ENCODE data around the gene MMP24OS.

MMP24OS gene

DNA sequence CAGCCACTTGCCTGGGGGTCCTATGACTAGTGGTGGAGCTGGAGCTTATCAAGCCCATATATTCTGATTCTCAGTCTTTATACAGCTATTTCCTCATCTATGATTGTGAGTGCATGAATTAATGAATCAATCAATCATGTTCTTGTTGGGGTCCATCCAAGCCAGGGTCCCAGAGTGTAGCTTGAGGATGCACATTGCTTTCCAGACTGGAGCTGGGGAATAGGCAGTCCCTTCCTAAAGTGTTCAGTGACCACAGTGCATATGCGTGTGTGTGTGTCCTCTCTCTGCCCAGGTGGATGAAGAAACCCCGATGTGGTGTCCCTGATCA, 26.3 kb downstream of the MMP24OS start:
- no peak for DNase-seq (ENCODE audit: low read depth)

DNA sequence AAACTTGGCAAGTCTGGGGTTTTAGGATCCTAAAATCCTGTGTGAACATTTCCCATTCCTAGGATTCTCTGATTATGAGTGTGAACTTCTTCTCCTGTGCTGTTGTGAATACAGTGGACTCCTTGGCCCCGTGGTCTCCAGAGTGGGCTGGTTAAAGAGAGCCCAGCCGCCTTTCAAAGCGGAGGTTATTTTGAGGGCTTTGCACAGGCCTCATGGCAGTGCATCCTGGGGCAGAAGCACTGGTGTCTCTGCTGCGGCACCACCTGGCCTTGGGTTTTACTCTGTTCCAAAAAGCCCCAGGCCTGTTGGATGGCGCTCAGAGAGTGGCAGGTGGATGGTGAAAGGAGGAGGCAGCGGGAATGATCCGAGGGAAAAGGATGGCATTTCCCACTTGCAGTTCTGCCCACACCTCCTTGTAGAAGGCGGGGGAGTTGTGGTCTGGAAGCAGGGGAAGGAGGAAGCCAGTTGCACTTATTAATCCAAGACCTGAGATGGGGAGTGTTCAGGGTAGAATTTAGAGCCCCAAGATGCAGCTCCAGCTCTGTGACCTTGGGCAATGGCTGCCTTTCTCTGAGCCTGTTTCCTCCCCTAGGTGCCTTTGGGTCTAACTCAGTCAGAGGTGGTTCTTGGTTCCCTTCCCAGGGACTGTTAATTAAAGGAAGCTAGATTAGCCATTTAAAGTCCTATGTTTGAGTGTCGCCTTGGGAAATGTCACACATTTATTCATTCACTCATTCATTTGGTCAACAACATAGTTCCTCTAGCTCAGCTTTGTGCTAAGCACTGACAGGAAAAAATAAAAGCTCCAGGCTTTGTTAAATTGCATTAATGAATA, 29.1 kb downstream of the MMP24OS start:
- no peak for DNase-seq (ENCODE audit: low read depth)

DNA sequence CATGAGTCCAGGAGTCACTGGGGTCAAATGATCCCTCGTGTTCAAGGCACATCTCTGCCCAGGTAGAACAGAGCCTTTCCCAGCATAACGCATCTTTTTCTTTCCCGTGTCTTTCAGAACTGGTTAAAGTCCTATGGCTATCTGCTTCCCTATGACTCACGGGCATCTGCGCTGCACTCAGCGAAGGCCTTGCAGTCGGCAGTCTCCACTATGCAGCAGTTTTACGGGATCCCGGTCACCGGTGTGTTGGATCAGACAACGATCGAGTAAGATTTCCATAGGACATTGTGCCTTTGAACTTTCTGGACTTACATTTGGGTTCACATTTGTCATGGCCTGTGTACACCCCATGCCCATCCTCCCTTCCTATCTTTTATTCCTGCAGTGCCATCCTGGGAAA, 31.2 kb downstream of the MMP24OS start:
- no peak for DNase-seq (ENCODE audit: low read depth)

DNA sequence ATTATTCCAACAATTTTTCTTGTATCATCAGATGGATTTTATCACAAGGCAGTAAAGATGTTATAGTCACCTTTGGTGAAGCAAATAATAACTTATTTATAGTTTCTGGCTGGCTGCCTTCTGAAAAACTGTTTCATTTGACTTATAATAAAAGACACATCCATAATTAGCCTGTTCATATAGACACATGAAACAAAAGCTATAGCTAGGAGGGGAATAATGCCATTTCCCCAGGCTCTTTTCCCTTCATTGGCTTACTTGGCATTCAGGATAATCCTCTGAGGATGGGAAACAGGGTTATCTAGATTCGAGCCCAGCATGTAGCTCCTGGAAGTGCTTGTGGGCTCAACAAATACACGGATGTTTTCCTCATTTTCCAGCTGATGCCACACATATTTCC, 33.9 kb downstream of the MMP24OS start:
- DNase-seq (ENCODE audit: low read depth) = no peak

DNA sequence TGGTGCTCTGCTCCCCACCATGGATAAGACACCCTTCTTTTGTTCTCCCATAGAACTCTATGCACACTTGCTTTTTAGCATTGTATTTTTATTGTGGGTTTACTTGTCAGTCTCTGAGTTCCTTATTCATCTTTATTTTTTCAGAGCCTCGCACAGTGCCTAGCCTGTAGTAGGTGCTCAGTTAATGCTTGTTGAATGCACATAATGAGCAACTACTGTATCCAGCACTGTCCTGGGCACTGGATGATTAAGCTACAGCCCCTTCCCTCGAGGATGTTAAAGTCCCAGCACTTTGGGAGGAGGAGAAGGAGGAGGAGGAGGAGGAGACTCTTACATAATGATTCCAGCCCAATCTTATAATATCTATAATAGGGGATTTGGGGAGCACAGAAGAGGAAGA, 34.6 kb downstream of the MMP24OS start:
- DNase-seq (ENCODE audit: low read depth) = no peak

DNA sequence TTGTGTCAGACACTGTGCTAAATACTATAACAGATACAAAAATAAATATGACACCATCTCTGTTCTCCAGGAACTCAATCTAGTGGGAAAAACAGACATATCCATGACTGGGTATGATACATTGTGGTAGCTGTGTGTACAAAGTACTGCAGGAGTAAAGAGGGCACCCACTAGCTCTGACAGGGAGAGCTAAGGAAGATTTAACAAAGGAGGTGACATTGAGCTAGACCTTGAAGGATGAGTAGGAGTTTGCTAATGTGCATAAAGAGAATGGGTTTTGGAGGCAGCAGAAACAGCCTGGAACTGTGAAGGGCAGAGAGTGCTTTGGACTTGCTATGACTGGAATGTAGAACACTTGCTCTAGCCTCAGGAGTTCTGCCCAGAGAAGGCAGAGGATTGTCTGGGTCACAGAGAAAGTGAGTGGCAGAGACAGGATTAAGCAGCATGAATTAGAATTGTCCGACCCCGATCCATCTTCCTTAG, 37.1 kb downstream of the MMP24OS start:
- no peak for DNase-seq (ENCODE audit: low read depth)

DNA sequence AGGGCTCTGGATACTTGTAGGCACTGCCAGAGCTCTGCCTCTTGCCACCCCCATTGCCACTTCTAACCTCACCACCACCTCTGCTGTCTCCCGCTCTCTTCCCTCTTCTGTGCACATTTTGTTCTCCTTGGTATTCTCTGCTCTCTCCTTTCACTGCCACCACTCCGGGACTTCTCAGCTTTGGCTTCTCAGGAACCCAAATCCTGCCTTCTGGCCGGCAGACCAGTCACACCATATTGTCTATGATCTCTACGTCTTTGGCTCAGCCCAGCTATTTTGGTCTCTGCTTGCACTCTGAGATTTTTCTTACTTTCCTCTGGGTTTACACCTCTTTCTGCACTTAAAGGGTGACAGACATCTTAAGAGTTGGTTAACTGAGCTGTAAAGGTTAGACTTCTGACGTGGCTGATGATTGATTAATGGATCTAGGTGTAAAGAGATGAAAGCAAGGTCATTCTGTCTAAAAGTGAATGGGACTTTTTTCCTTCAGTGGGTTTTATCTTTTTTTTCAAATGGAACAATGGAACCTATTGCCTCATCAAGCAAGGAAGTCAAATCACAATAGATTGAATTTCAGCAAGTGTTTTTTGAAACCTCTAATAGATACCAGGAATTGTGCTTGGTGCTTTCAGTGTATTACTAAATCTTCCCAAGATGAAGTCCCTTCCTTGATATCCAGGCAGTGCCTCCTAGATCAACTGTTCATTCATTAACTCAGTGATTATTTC, 37.7 kb downstream of the MMP24OS start:
- DNase-seq (ENCODE audit: low read depth) = no peak

DNA sequence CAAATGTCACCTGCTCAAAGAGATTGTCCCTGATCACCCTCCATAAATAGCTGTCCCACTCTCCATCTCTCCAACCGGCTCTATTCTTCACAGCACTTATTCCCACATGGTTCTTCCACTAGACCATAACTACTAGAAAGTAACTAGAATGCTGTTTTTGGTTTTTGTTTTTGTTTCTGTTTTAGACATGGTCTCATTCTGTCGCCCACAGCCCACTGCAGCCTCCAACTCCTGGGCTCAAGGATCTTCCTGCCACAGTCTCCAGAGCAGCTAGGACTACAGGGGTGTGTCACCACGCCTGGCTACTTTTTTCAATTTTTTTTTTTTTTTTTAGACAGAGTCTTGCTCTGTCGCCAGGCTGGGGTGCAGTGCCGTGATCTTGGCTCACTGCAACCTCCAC, 39.2 kb downstream of the MMP24OS start:
- DNase-seq (ENCODE audit: low read depth) = no peak

DNA sequence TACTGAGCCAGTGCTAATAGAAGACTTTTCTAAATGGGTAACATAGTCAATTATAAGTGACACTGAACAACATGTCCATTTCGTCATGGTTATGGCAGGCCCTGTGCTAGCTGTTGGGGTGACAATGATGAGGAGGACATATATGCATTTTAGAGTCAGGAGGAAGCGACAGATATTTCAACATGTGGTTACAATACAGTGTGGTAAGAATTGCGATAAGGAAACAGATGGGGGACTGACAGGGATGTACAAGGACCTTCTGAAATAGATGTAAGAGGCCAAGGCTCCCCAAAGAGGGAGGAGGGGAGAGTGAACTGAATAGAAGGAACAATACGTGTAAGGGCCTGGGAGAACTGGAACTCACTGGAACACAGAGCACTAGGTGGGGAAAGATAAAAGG, 39.8 kb downstream of the MMP24OS start:
- DNase-seq (ENCODE audit: low read depth) = no peak

DNA sequence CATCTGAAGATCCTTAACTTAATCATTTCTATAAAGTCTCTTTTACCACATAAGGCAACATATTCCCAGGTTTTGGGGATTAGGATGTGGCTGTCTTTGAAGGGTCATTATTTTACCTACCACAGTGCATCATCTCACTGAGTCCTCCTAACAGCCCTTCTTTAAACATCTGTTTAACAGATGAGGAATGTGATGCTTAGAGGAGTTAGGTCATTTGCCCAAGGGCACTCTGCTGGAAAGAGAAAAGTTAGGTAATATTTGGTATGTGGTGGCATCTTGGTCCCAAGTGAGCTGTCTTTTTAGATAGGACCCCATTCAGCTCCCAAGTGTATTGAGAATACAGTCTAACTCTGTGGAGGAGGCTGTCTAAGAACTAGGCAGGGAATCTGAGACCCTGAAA, 40.4 kb downstream of the MMP24OS start:
- no peak for DNase-seq (ENCODE audit: low read depth)

DNA sequence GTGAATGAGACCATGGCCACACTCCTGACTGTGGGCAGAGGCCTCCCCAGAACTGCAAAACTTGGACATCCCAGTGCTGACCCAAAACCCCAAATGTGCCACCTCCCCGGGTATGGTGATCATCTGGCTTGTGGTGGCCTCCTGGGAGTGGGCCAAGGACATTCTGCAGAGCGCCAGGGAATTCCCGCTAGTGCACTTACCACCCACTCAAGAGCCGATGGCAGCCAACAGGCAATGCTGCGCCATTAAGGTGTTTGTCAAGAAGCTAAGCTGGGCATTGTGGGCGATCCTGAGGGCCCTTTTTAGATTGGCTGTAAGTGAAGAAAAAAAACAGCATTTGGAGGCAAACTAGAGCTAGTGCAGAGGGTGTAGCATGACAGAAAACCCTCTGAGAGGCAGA, 42.0 kb downstream of the MMP24OS start:
- DNase-seq (ENCODE audit: low read depth) = no peak

DNA sequence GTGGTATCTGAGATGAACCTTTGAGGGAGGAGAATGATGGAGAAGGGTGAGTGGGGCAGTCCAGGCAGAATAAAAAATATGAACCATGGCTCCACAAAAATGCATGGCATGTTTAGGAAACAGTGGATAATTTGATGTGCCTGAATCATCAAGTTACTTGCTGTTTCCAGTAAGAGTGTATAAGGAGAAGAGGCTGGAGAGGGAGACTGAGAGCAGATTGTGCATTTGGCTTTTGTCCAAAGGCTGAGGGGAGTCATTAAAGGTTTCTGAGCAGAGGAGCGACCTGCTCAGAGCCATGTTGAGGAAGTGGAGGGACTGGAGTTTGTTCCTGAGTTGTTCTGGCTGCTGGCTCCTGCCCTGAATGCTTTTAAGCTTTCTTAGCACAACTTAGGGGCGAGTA, 45.3 kb downstream of the MMP24OS start:
- DNase-seq (ENCODE audit: low read depth) = no peak

DNA sequence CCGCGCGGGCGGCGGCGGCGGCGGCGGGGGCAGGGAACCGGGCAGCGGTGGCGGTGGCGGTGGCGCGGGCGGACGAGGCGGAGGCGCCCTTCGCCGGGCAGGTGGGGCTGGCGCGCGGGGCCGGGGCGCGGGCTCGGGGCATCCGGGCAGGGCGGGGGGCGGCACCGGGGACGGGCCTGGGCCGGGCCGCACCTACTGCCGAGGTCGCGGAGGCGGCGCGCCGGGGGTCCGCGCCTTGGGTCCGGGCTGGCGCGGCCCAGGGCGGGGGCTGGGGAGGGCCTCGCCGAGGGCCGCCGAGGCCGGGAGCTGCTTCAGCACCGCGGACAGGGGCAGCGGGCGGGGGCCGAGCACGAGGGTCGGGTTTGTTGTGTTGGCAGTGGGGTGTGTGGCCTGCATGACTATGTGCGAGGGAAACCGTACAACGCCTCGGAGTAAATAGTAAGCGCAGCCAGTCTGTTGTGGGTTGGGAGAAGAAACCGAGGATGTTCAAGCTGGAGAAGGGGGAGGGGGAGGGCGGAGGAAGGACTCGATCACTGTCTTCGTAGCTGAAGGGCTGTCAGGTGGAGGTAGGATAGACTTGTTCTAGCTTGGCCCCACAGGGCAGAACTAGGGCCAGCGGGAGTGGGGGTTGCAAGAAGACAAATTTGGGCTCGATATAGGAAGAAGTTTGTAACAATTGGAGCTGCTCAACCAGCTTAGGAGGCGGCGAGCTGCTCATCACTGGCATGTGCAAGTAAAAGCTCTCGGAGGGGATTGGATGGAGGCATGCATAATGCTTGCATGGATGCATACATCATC, 50.8 kb downstream of the MMP24OS start:
- peak; percentile 9 for DNase-seq (ENCODE audit: low read depth)
